PFSK-1 (cell line): ENCODE results near the gene BCL2L13.

Experiments
- FOXP2 ChIP-seq: optimal IDR thresholded peaks from 2 replicates; pipeline ENCODE3; 2011; ENCODE audit warnings: borderline replicate concordance, control low read depth, inconsistent platforms; ENCODE audit not compliant: insufficient read depth; ENCODE audit errors: extremely low read length, extremely low read depth
- POLR2AphosphoS5 ChIP-seq: IDR thresholded peaks from 2 replicates; pipeline ENCODE4 v1.6.1; 2012; ENCODE audit warnings: low read depth, mild to moderate bottlenecking, control low read depth, low read length, moderate library complexity
- SIN3A ChIP-seq: IDR thresholded peaks from 2 replicates; pipeline ENCODE4 v1.6.1; 2012; ENCODE audit warnings: mild to moderate bottlenecking, low read length, moderate library complexity, borderline replicate concordance; ENCODE audit not compliant: insufficient read depth
- TAF1 ChIP-seq: IDR thresholded peaks from 2 replicates; pipeline ENCODE4 v1.6.1; 2012; ENCODE audit warnings: low read length, control low read depth, borderline replicate concordance; ENCODE audit not compliant: insufficient read depth
- TF ChIP-seq, protein P1 (sequence below), 2 experiments: IDR thresholded peaks; 2 replicates each; pipeline versions ENCODE4 v1.6.1 to v1.8.0; 2011 to 2012; ENCODE audit warnings: low read depth in 2 of 2, low read length in 2 of 2, control low read depth in 1 of 2, inconsistent platforms in 1 of 2, mild to moderate bottlenecking in 1 of 2, moderate library complexity in 1 of 2; ENCODE audit not compliant: insufficient read depth in 1 of 2

BCL2L13 gene

DNA sequence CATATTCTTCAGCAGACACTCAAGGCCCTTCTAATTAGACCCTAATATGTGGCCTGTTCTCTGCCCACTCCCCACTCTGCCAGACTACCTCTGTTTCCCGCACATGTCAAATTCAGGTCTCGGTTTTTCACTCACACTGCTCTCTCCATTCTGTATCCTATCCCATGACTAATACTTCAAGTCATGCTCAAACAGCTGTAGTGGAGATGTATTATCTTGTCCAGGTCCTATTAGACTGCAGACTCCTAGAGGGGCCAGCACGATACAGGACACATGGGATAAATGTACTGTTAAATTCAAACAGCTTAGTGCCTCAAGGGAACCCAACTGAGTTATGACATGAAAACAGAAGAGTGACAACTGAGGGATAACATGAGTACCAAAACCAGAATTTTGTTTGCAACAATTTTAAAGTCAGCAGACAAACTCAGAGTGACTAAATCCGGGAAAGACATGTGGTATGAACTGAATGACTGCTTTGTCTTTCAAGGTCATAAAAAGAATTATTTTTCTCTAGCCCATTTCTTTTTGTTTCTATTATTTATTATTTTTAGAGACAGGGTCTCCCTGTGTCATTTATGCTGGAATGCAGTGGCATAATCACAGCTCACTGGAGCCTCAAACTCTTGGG, 30.6 kb upstream of the BCL2L13 start:
- TF ChIP-seq, protein P1, sequence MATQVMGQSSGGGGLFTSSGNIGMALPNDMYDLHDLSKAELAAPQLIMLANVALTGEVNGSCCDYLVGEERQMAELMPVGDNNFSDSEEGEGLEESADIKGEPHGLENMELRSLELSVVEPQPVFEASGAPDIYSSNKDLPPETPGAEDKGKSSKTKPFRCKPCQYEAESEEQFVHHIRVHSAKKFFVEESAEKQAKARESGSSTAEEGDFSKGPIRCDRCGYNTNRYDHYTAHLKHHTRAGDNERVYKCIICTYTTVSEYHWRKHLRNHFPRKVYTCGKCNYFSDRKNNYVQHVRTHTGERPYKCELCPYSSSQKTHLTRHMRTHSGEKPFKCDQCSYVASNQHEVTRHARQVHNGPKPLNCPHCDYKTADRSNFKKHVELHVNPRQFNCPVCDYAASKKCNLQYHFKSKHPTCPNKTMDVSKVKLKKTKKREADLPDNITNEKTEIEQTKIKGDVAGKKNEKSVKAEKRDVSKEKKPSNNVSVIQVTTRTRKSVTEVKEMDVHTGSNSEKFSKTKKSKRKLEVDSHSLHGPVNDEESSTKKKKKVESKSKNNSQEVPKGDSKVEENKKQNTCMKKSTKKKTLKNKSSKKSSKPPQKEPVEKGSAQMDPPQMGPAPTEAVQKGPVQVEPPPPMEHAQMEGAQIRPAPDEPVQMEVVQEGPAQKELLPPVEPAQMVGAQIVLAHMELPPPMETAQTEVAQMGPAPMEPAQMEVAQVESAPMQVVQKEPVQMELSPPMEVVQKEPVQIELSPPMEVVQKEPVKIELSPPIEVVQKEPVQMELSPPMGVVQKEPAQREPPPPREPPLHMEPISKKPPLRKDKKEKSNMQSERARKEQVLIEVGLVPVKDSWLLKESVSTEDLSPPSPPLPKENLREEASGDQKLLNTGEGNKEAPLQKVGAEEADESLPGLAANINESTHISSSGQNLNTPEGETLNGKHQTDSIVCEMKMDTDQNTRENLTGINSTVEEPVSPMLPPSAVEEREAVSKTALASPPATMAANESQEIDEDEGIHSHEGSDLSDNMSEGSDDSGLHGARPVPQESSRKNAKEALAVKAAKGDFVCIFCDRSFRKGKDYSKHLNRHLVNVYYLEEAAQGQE (IDR thresholded peaks at IDR 0.05; ENCODE audit: insufficient read depth in 1 of 2, low read depth in 2 of 2, low read length in 2 of 2), result no peak
- TF ChIP-seq TAF1, result no peak
- no peak for TF ChIP-seq FOXP2
- TF ChIP-seq POLR2AphosphoS5, result no peak
- no peak for TF ChIP-seq SIN3A

DNA sequence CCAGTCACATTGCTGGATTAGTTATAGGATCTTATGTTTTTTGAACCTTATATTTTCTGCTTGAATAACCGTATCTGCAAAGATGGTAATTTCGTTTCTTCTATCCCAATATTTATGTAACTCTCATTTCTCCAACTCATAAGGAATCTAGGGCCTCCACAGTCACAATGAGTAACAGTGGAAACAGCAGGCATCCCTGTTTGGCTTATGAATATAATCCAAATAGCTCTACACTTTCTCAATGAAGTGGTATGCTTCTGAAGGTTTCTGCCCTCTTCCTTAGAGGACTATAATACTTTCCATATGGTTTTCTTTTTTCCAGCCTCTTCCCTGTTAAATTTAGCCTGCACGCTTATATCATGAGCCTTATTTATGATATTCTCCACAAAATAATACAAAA, 26.5 kb upstream of the BCL2L13 start:
- no peak for TF ChIP-seq POLR2AphosphoS5
- no peak for TF ChIP-seq SIN3A
- no peak for TF ChIP-seq FOXP2
- TF ChIP-seq, protein P1 (IDR thresholded peaks at IDR 0.05; ENCODE audit: insufficient read depth in 1 of 2, low read depth in 2 of 2, low read length in 2 of 2), result no peak
- TF ChIP-seq TAF1, result no peak

DNA sequence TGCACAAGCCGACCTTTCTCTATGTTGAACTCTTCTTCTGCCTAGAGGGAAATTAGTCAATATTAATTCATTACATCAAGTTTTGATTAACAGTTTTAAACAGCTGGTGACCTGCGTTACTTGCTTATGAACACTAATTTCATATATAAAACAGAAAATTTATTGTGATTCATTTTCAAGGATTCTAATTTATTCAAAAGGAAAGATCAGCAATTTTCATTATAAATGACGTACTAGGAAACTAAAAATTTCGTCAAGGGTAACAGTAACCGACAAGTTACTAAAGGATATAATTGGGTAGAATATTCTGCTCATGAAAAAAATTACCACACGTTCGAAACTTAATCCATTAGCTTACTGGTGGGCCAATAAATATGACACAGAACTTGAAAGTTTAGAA, 25.3 kb upstream of the BCL2L13 start:
- no peak for TF ChIP-seq TAF1
- no peak for TF ChIP-seq POLR2AphosphoS5
- TF ChIP-seq, protein P1 (IDR thresholded peaks at IDR 0.05; ENCODE audit: insufficient read depth in 1 of 2, low read depth in 2 of 2, low read length in 2 of 2), result no peak
- no peak for TF ChIP-seq FOXP2
- no peak for TF ChIP-seq SIN3A

DNA sequence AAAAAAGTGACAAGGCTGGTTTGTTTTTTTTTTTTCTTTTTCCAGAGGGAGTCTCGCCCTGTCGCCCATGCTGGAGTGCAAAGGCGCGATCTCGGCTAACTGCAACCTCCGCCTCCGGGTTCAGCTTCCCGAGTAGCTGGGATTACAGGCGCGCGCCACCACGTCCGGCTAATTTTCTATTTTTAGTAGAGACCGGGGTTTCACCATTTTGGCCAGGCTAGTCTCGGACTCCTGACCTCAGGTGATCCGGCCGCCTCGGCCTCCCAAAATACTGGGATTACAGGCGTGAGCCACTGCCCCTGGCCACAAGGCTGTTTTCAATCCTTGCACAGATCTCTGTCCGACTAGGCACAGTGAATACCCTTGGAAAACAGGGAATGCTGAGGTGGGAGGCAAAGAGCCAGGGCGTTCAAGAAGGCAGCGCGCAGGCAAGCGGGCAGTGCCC, 10.6 kb upstream of the BCL2L13 start:
- no peak for TF ChIP-seq FOXP2
- no peak for TF ChIP-seq SIN3A
- TF ChIP-seq, protein P1 (IDR thresholded peaks at IDR 0.05; ENCODE audit: insufficient read depth in 1 of 2, low read depth in 2 of 2, low read length in 2 of 2), result no peak
- TF ChIP-seq TAF1, result no peak
- TF ChIP-seq POLR2AphosphoS5, result no peak
